Neural progenitor cell (in vitro differentiated cells): ENCODE results near the gene DACH1. TPM values are rescaled to one million over a fixed set of nuclear protein-coding genes. Genes with fewer than 3 reads are reported as not detected.

Experiments
- DNase-seq: peaks from one replicate; pipeline ENCODE4 v3.0.0-alpha.2; 2016; ENCODE audit warnings: low spot score
- H2AFZ ChIP-seq: fragments of 200-600 bp; sonication (generic); replicated peaks from 2 replicates; pipeline ENCODE4 v1.6.1; 2016; ENCODE audit warnings: antibody characterized with exemption
- H3F3A ChIP-seq: fragments of 200-600 bp; sonication (generic); 2 replicates; pipeline ENCODE4 v1.6.1; 2016; ENCODE audit warnings: antibody characterized with exemption, low read depth
- H3K27ac ChIP-seq: fragments of 200-600 bp; sonication (generic); 2 replicates; pipeline ENCODE4 v1.5.1; 2016; ENCODE audit warnings: mild to moderate bottlenecking
- H3K27me3 ChIP-seq: fragments of 200-600 bp; sonication (generic); 2 replicates; pipeline ENCODE4 v1.6.1; 2016; ENCODE audit warnings: mild to moderate bottlenecking, moderate library complexity
- H3K36me3 ChIP-seq: fragments of 200-600 bp; sonication (generic); 2 replicates; pipeline ENCODE4 v1.5.1; 2016
- H3K4me1 ChIP-seq: fragments of 200-600 bp; sonication (generic); 2 replicates; pipeline ENCODE4 v1.6.1; 2016; ENCODE audit warnings: mixed run types
- H3K4me2 ChIP-seq: fragments of 200-600 bp; sonication (generic); 2 replicates; pipeline ENCODE4 v1.6.1; 2016
- H3K4me3 ChIP-seq: fragments of 200-600 bp; sonication (generic); 2 replicates; pipeline ENCODE4 v1.5.1; 2016
- H3K79me2 ChIP-seq: fragments of 200-600 bp; sonication (generic); 2 replicates; pipeline ENCODE4 v1.6.1; 2016; ENCODE audit warnings: low read depth
- H3K9ac ChIP-seq: fragments of 200-600 bp; sonication (generic); 2 replicates; pipeline ENCODE4 v1.6.1; 2016
- H3K9me3 ChIP-seq: fragments of 200-600 bp; sonication (generic); 2 replicates; pipeline ENCODE4 v1.5.1; 2016; ENCODE audit warnings: low read depth
- H4K20me1 ChIP-seq: fragments of 200-600 bp; sonication (generic); 2 replicates; pipeline ENCODE4 v1.6.1; 2016; ENCODE audit warnings: low read depth
- H3K27ac Mint-ChIP-seq: 3 replicates; pipeline ENCODE4 v1.8.0; 2021; ENCODE audit warnings: mixed read lengths
- H3K27me3 Mint-ChIP-seq: 2 replicates; pipeline ENCODE4 v1.8.0; 2022; ENCODE audit warnings: low read depth, mild to moderate bottlenecking, inconsistent platforms, moderate library complexity, mixed read lengths; ENCODE audit not compliant: insufficient read depth
- H3K36me3 Mint-ChIP-seq: 3 replicates; pipeline ENCODE4 v1.8.0; 2021; ENCODE audit warnings: mixed read lengths
- H3K4me1 Mint-ChIP-seq: 3 replicates; pipeline ENCODE4 v1.8.0; 2021; ENCODE audit warnings: mixed read lengths
- H3K4me3 Mint-ChIP-seq: 3 replicates; pipeline ENCODE4 v1.8.0; 2021; ENCODE audit warnings: mild to moderate bottlenecking, moderate library complexity, mixed read lengths
- H3K9me3 Mint-ChIP-seq: 3 replicates; pipeline ENCODE4 v1.8.0; 2020; ENCODE audit warnings: mixed read lengths
- CTCF ChIP-seq: fragments of 200-600 bp; sonication (generic); IDR thresholded peaks from 2 replicates; pipeline ENCODE4 v1.5.1; 2017; ENCODE audit warnings: antibody characterized with exemption, mild to moderate bottlenecking
- EZH2 ChIP-seq: fragments of 200-600 bp; sonication (generic); IDR thresholded peaks from 2 replicates; pipeline ENCODE4 v1.6.1; 2017; ENCODE audit warnings: antibody characterized with exemption, mild to moderate bottlenecking, moderate library complexity
- EZH2phosphoT487 ChIP-seq: fragments of 200-600 bp; sonication (generic); IDR thresholded peaks from 2 replicates; pipeline ENCODE4 v1.6.1; 2017; ENCODE audit warnings: antibody characterized with exemption
- total RNA-seq: library from RNA; depleted of rRNA; stranded (reverse); fragments of >200 nt; gene quantifications from 2 replicates; pipeline ENCODE4 v1.2.3, GENCODE V29; 2015; ENCODE audit warnings: low replicate concordance

Gene DACH1
- total RNA-seq, 1 donor from 2014 or later = 27.6 TPM

- no peaks in the 10 kb centered on the region for H3K4me1 ChIP-seq
- H3K36me3 ChIP-seq = no peaks in the 10 kb centered on the region
- no peak overlapping the region for H3K4me3 ChIP-seq
- H3K9me3 Mint-ChIP-seq = no peaks in the 10 kb centered on the region
- no peaks in the 10 kb centered on the region for H3K79me2 ChIP-seq
- no peak for TF ChIP-seq CTCF
- no peak for TF ChIP-seq EZH2phosphoT487
- TF ChIP-seq EZH2 = no peak
- H3K27ac Mint-ChIP-seq = no peak overlapping the region
- H3K27ac ChIP-seq = no peak overlapping the region
- peaks cover 10% of the 10 kb centered on the region for H3K36me3 Mint-ChIP-seq
- H3K27me3 Mint-ChIP-seq = no peaks in the 10 kb centered on the region
- no peaks in the 10 kb centered on the region for H3K27me3 ChIP-seq
- no peaks in the 10 kb centered on the region for H3K4me1 Mint-ChIP-seq
- H3K9me3 ChIP-seq = no peaks in the 10 kb centered on the region
- no peak overlapping the region for H3K4me3 Mint-ChIP-seq
- DNase-seq = no peak
- H3K4me2 ChIP-seq = no peak overlapping the region
- H3F3A ChIP-seq = no peaks in the 10 kb centered on the region
- H2AFZ ChIP-seq = no peak overlapping the region
- H4K20me1 ChIP-seq = no peaks in the 10 kb centered on the region
- no peak overlapping the region for H3K9ac ChIP-seq
Observed at GRCh38 chr13:71503781-71504180, 363.2 kb downstream of the DACH1 start.

GRCh38 chr13:71499944-71500514 is 367.0 kb downstream of the DACH1 start:
- Mint-ChIP-seq H3K9me3 (no peaks in the 10 kb centered on the region), H3K4me1 (no peaks in the 10 kb centered on the region), H3K36me3 (peaks cover 2% of the 10 kb centered on the region), H3K4me3 (no peak overlapping the region), H3K27ac (no peak overlapping the region), H3K27me3 (peaks cover 2% of the 10 kb centered on the region)
- no peaks in the 10 kb centered on the region for H4K20me1 ChIP-seq
- H3F3A ChIP-seq = no peaks in the 10 kb centered on the region
- H3K9me3 ChIP-seq = no peaks in the 10 kb centered on the region
- no peak overlapping the region for H3K4me2 ChIP-seq
- H3K79me2 ChIP-seq = no peaks in the 10 kb centered on the region
- no peaks in the 10 kb centered on the region for H3K36me3 ChIP-seq
- no peak overlapping the region for H2AFZ ChIP-seq
- no peaks in the 10 kb centered on the region for H3K4me1 ChIP-seq
- H3K4me3 ChIP-seq = no peak overlapping the region
- H3K9ac ChIP-seq = no peak overlapping the region
- H3K27ac ChIP-seq = no peak overlapping the region
- no peak for DNase-seq
- no peak for TF ChIP-seq CTCF
- TF ChIP-seq EZH2 = no peak
- no peak for TF ChIP-seq EZH2phosphoT487
- no peaks in the 10 kb centered on the region for H3K27me3 ChIP-seq

- Mint-ChIP-seq H3K27ac (no peak overlapping the region), H3K27me3 (peaks cover 2% of the 10 kb centered on the region), H3K36me3 (peaks cover 2% of the 10 kb centered on the region), H3K4me1 (no peaks in the 10 kb centered on the region), H3K4me3 (no peak overlapping the region), H3K9me3 (no peaks in the 10 kb centered on the region)
- Histone ChIP-seq H3K9ac (no peak overlapping the region), H4K20me1 (no peaks in the 10 kb centered on the region), H2AFZ (no peak overlapping the region), H3K27me3 (no peaks in the 10 kb centered on the region), H3K9me3 (no peaks in the 10 kb centered on the region), H3F3A (no peaks in the 10 kb centered on the region), H3K27ac (no peak overlapping the region), H3K4me2 (no peak overlapping the region), H3K36me3 (no peaks in the 10 kb centered on the region), H3K4me3 (no peak overlapping the region), H3K4me1 (no peaks in the 10 kb centered on the region), H3K79me2 (no peaks in the 10 kb centered on the region)
- DNase-seq = no peak
- TF ChIP-seq EZH2phosphoT487 = no peak
- TF ChIP-seq EZH2 = no peak
- no peak for TF ChIP-seq CTCF
Observed at GRCh38 chr13:71499235-71499634, 367.8 kb downstream of the DACH1 start.
